ENCODE results near the gene ADCY5.

DNA sequence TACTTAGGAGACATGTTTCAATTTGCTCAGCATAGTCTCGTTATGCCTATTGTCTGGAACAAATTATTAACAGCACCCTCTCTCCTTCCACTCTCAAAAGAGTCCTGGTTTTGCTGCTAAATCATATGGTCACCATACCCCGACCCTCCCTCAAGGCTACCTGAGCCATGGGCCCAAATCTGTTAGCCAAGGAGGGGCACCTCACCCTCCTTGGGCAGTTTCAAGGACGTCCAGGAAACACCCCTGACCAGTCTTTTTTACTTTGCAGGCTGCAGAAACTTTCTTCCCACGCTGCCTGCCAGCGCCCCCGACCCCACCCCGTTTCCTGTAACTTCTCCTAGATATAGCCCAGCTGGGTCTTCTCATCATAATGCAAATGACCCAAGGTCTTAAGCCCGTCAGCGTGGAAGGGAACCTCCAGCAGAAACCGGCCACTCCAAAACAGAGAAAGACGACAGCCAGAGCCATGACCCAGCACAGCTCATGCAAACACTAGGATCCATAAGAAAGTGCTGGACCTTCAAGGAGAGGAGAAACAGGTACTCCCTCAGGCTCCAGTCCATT, 62.3 kb downstream of the ADCY5 start:
- no peak for TF ChIP-seq CTCF (IDR thresholded peaks at IDR 0.05)
- no peak for TF ChIP-seq EZH2 (IDR thresholded peaks at IDR 0.05; ENCODE audit: borderline replicate concordance, insufficient read depth, low read depth, low read length, poor library complexity, severe bottlenecking)
